Measurements from ENCODE around the gene PROX2. TPM values are rescaled to one million over a fixed set of nuclear protein-coding genes. Genes with fewer than 3 reads are reported as not detected.

The PROX2 gene
- polyA plus RNA-seq, 6 donors from 2014 or later: 0.22 TPM; not detected in 5

- Mint-ChIP-seq H3K9me3 (no peaks in the 10 kb centered on the region), H3K27me3 (no peaks in the 10 kb centered on the region), H3K4me3 (peak overlapping the region; percentile 19 to 86 (median 61)), H3K36me3 (no peaks in the 10 kb centered on the region), H3K27ac (peak overlapping the region; percentile 85 to 94 (median 88)), H3K4me1 (peaks cover 40 to 53% (median 41%) of the 10 kb centered on the region in 3 donors)
- DNase-seq: peak; percentile 54
- ATAC-seq (ENCODE audit: low read depth in 2 of 2): peak; percentile 88
Observed at GRCh38 chr14:74841230-74842207, 34.4 kb downstream of the PROX2 start.

GRCh38 chr14:74840603-74841030 lies 35.3 kb downstream of the PROX2 start:
- DNase-seq (no peak), ATAC-seq (ENCODE audit: low read depth in 2 of 2) (no peak)
- H3K9me3 Mint-ChIP-seq: no peaks in the 10 kb centered on the region
- H3K4me3 Mint-ChIP-seq: no peak overlapping the region
- H3K36me3 Mint-ChIP-seq: no peaks in the 10 kb centered on the region
- H3K27me3 Mint-ChIP-seq: no peaks in the 10 kb centered on the region
- peak overlapping the region in 5 of 6 donors; percentile 14 to 94 (median 85) for H3K27ac Mint-ChIP-seq
- peaks cover 48 to 62% (median 49%) of the 10 kb centered on the region in 3 donors for H3K4me1 Mint-ChIP-seq

- peak overlapping the region in 7 of 8 donors; percentile 39 to 90 (median 72) for H3K4me3 Mint-ChIP-seq
- no peaks in the 10 kb centered on the region for H3K27me3 Mint-ChIP-seq
- H3K4me1 Mint-ChIP-seq: peaks cover 59 to 74% (median 63%) of the 10 kb centered on the region in 3 donors
- H3K27ac Mint-ChIP-seq: peak overlapping the region; percentile 74 to 96 (median 92)
- H3K9me3 Mint-ChIP-seq: no peaks in the 10 kb centered on the region
- ATAC-seq (ENCODE audit: low read depth in 2 of 2) (peak in 1 of 2 donors; percentile 20), DNase-seq (no peak)
- no peaks in the 10 kb centered on the region for H3K36me3 Mint-ChIP-seq
Observed at GRCh38 chr14:74838166-74838565, 37.8 kb downstream of the PROX2 start.

- Mint-ChIP-seq H3K27me3 (no peaks in the 10 kb centered on the region), H3K9me3 (no peaks in the 10 kb centered on the region), H3K36me3 (no peaks in the 10 kb centered on the region), H3K4me3 (peak overlapping the region; percentile 7 to 81 (median 66)), H3K27ac (peak overlapping the region; percentile 74 to 96 (median 92)), H3K4me1 (peaks cover 49 to 64% (median 57%) of the 10 kb centered on the region in 3 donors)
- DNase-seq (no peak), ATAC-seq (ENCODE audit: low read depth in 2 of 2) (peak; percentile 12 to 24)
Observed at GRCh38 chr14:74836251-74836960, 39.5 kb downstream of the PROX2 start.

- peaks cover 0 to under 1% of the 10 kb centered on the region in 2 donors for H3K36me3 Mint-ChIP-seq
- peak; percentile 31 for DNase-seq
- peak overlapping the region; percentile 69 to 95 (median 86) for H3K27ac Mint-ChIP-seq
- H3K4me3 Mint-ChIP-seq: peak overlapping the region; percentile 18 to 86 (median 55)
- H3K27me3 Mint-ChIP-seq: no peaks in the 10 kb centered on the region
- peak; percentile 79 to 84 for ATAC-seq (ENCODE audit: low read depth in 2 of 2)
- peaks cover 43 to 57% (median 50%) of the 10 kb centered on the region in 3 donors for H3K4me1 Mint-ChIP-seq
- no peaks in the 10 kb centered on the region for H3K9me3 Mint-ChIP-seq
Observed at GRCh38 chr14:74835645-74836250, 40.2 kb downstream of the PROX2 start.

GRCh38 chr14:74834692-74835392 lies 41.1 kb downstream of the PROX2 start:
- Mint-ChIP-seq H3K27ac (peak overlapping the region; percentile 74 to 95 (median 84)), H3K9me3 (no peaks in the 10 kb centered on the region), H3K4me3 (peak overlapping the region in 4 of 8 donors; percentile 3 to 68 (median 30)), H3K27me3 (no peaks in the 10 kb centered on the region), H3K4me1 (peaks cover 35 to 52% (median 44%) of the 10 kb centered on the region in 3 donors), H3K36me3 (peaks cover 8 to 9% of the 10 kb centered on the region in 2 donors)
- no peak for DNase-seq
- ATAC-seq (ENCODE audit: low read depth in 2 of 2): no peak

- Mint-ChIP-seq H3K27ac (no peak overlapping the region), H3K4me3 (no peak overlapping the region), H3K9me3 (no peaks in the 10 kb centered on the region), H3K36me3 (peaks cover 17 to 21% of the 10 kb centered on the region in 2 donors), H3K4me1 (peaks cover 31 to 38% (median 36%) of the 10 kb centered on the region in 3 donors), H3K27me3 (no peaks in the 10 kb centered on the region)
- DNase-seq: no peak
- no peak for ATAC-seq (ENCODE audit: low read depth in 2 of 2)
Observed at GRCh38 chr14:74832849-74833248, 43.1 kb downstream of the PROX2 start.

GRCh38 chr14:74829251-74829650 lies 46.7 kb downstream of the PROX2 start:
- peaks cover 27% of the 10 kb centered on the region in 2 donors for H3K36me3 Mint-ChIP-seq
- peaks cover 0 to 7% (median 6%) of the 10 kb centered on the region in 3 donors for H3K4me1 Mint-ChIP-seq
- no peaks in the 10 kb centered on the region for H3K9me3 Mint-ChIP-seq
- H3K27me3 Mint-ChIP-seq: no peaks in the 10 kb centered on the region
- ATAC-seq (ENCODE audit: low read depth in 2 of 2): no peak
- H3K4me3 Mint-ChIP-seq: no peak overlapping the region
- H3K27ac Mint-ChIP-seq: peak overlapping the region in 2 of 6 donors; percentile 34 to 91
- DNase-seq: no peak

GRCh38 chr14:74826574-74826973 lies 49.4 kb downstream of the PROX2 start:
- Mint-ChIP-seq H3K27me3 (no peaks in the 10 kb centered on the region), H3K4me3 (no peak overlapping the region), H3K9me3 (no peaks in the 10 kb centered on the region), H3K27ac (no peak overlapping the region), H3K36me3 (peaks cover 27% of the 10 kb centered on the region in 2 donors), H3K4me1 (peaks cover 0 to 7% (median 6%) of the 10 kb centered on the region in 3 donors)
- ATAC-seq (ENCODE audit: low read depth in 2 of 2) (no peak), DNase-seq (no peak)

Other genes starting within 250 kb of the PROX2 start
- gene AREL1, start 163.1 kb downstream of the PROX2 start, polyA plus RNA-seq (ENCODE audit: low read depth in 6 of 6): 10 to 100 TPM in 5 of 6 donors, 1 to 10 TPM in 1; 8.1 to 16.1 (median 13.6) TPM
- 10 to 100 TPM; 28.3 to 42.3 (median 33.8) TPM for gene FCF1, start 163.0 kb downstream of the PROX2 start, polyA plus RNA-seq (ENCODE audit: low read depth in 6 of 6)
- gene YLPM1, start 112.8 kb downstream of the PROX2 start, polyA plus RNA-seq (ENCODE audit: low read depth in 6 of 6): 10 to 100 TPM in 4 of 6 donors, 1 to 10 TPM in 2; 5.4 to 27.1 (median 12.1) TPM
- gene DLST, start 5.8 kb upstream of the PROX2 start, polyA plus RNA-seq (ENCODE audit: low read depth in 6 of 6): 10 to 100 TPM in 1 of 6 donors, 1 to 10 TPM in 5; 6.6 to 10.5 (median 8.2) TPM
- gene RPS6KL1, start 47.1 kb upstream of the PROX2 start, polyA plus RNA-seq (ENCODE audit: low read depth in 6 of 6): under 1 TPM in 2 of 6 donors, not detected in 4; 0.34 to 0.42 TPM
- gene PGF, start 79.5 kb upstream of the PROX2 start, polyA plus RNA-seq (ENCODE audit: low read depth in 6 of 6): under 1 TPM in 4 of 6 donors, not detected in 2; 0.13 to 0.65 (median 0.15) TPM
- gene EIF2B2, start 126.8 kb upstream of the PROX2 start, polyA plus RNA-seq (ENCODE audit: low read depth in 6 of 6): 10 to 100 TPM; 19.7 to 31.8 (median 26.2) TPM
- gene MLH3, start 175.3 kb upstream of the PROX2 start, polyA plus RNA-seq (ENCODE audit: low read depth in 6 of 6): 10 to 100 TPM in 4 of 6 donors, 1 to 10 TPM in 2; 6.4 to 17.3 (median 10.5) TPM
- 10 to 100 TPM; 12.0 to 21.8 (median 17.2) TPM for gene ACYP1, start 187.9 kb upstream of the PROX2 start, polyA plus RNA-seq (ENCODE audit: low read depth in 6 of 6)
- 1 to 10 TPM in 1 of 6 donors, under 1 TPM in 4, not detected in 1; 0.15 to 1.2 (median 0.48) TPM for gene ZC2HC1C, start 193.5 kb upstream of the PROX2 start, polyA plus RNA-seq (ENCODE audit: low read depth in 6 of 6)